ENCODE results near the gene CBARP. TPM values are rescaled to one million over a fixed set of nuclear protein-coding genes. Genes with fewer than 3 reads are reported as not detected.

CBARP gene
- total and polyA plus RNA-seq, 2 of the 13 experiments (the other 11 are each of a cell fraction or from before 2014, with no cell fraction given), result 1.2 to 1.4 TPM

- TF ChIP-seq UBTF (CRISPR knock-in tag; IDR thresholded peaks at IDR 0.05) (no peak), THAP7 (CRISPR knock-in tag; IDR thresholded peaks at IDR 0.05) (no peak), ZSCAN30 (CRISPR knock-in tag; IDR thresholded peaks at IDR 0.05) (no peak), FUBP1 (CRISPR knock-in tag; IDR thresholded peaks at IDR 0.05; ENCODE audit: borderline replicate concordance) (no peak), GABPA (IDR thresholded peaks at IDR 0.05; ENCODE audit: low read depth, low read length) (no peak), GABPA (CRISPR knock-in tag; IDR thresholded peaks at IDR 0.05; ENCODE audit: low read depth) (no peak), HNF4G (IDR thresholded peaks at IDR 0.05; ENCODE audit: borderline replicate concordance, low read depth, low read length) (no peak), HNF4G (CRISPR knock-in tag; IDR thresholded peaks at IDR 0.05; ENCODE audit: borderline replicate concordance, low read depth) (no peak), STAG1 (CRISPR knock-in tag; IDR thresholded peaks at IDR 0.05) (no peak), HINFP (CRISPR knock-in tag; IDR thresholded peaks at IDR 0.05; ENCODE audit: low read depth) (no peak), ZNF746 (CRISPR knock-in tag; IDR thresholded peaks at IDR 0.05) (no peak), ZNF414 (CRISPR knock-in tag; IDR thresholded peaks at IDR 0.05) (no peak), POGZ (CRISPR knock-in tag; IDR thresholded peaks at IDR 0.05) (no peak), ZBTB4 (CRISPR knock-in tag; IDR thresholded peaks at IDR 0.05; ENCODE audit: borderline replicate concordance) (no peak), RFX1 (IDR thresholded peaks at IDR 0.05) (no peak), MBD4 (IDR thresholded peaks at IDR 0.05; ENCODE audit: borderline replicate concordance, low read length) (no peak), JARID2 (CRISPR knock-in tag; IDR thresholded peaks at IDR 0.05; ENCODE audit: insufficient replicate concordance) (no peak), ZNF296 (CRISPR knock-in tag; conservative IDR thresholded peaks at IDR 0.05) (no peak), ZNF44 (CRISPR knock-in tag; IDR thresholded peaks at IDR 0.05) (no peak)
Measured at GRCh38 chr19:1247748-1248138, 9.9 kb upstream of the CBARP start (continued).
